Panc1 (cell line): ENCODE data around the gene IGFBP6. TPM values are rescaled to one million over a fixed set of nuclear protein-coding genes. Genes with fewer than 3 reads are reported as not detected.

ENCODE experiments used
- ATAC-seq: fragments of 200-7000 bp; cut with Tn5 transposase; 2 replicates; pipeline ENCODE4 v1.9.1; 2020; ENCODE audit warnings: mild to moderate bottlenecking, moderate library complexity
- BruUV-seq: library from RNA; stranded (reverse); fragments of 400-500 nt; replicated peaks from 2 replicates; lab custom pipeline; 2021; lab: Mats Ljungman, UMichigan
- CTCF ChIA-PET: fragments of 300-600 bp; sonication (Branson Sonifier 250); formaldehyde crosslinking; loops from one replicate; lab custom pipeline; 2022; ENCODE audit warnings: antibody characterized with exemption; lab: Charles Lee
- POLR2A ChIA-PET: fragments of 300-600 bp; sonication (Branson Sonifier 250); formaldehyde crosslinking; loops from one replicate; lab custom pipeline; 2022; ENCODE audit warnings: antibody characterized with exemption; lab: Charles Lee
- DNase-seq: peaks from one replicate; pipeline ENCODE4 v3.0.0-alpha.2; 2010; ENCODE audit warnings: low read depth, low spot score
- H3K27ac ChIP-seq: 2 replicates; pipeline ENCODE4 v1.5.1; 2011; ENCODE audit warnings: mild to moderate bottlenecking, low read length, inconsistent platforms
- H3K27me3 ChIP-seq: fragments of 200-500 bp; sonication (Bioruptor generic); 2 replicates; pipeline ENCODE4 v1.6.0; 2014; ENCODE audit warnings: low read length, inconsistent platforms; ENCODE audit not compliant: control insufficient read depth, insufficient read depth
- H3K36me3 ChIP-seq: fragments of 200-500 bp; sonication (Bioruptor generic); 2 replicates; pipeline ENCODE4 v1.5.1; 2014; ENCODE audit warnings: inconsistent platforms, mild to moderate bottlenecking, low read length, moderate library complexity; ENCODE audit not compliant: control insufficient read depth, insufficient read depth
- H3K4me1 ChIP-seq: 2 replicates; pipeline ENCODE4 v1.5.1; 2011; ENCODE audit warnings: inconsistent platforms, mild to moderate bottlenecking, low read length, moderate library complexity; ENCODE audit not compliant: control insufficient read depth, insufficient read depth
- H3K4me3 ChIP-seq, 2 experiments: 2 replicates each; pipeline ENCODE4 v1.5.1; 2011 to 2012; ENCODE audit warnings: low read depth in 2 of 2, low read length in 2 of 2, mild to moderate bottlenecking in 2 of 2, inconsistent platforms in 1 of 2, moderate library complexity in 1 of 2
- H3K9me3 ChIP-seq: fragments of 200-500 bp; sonication (Bioruptor generic); 2 replicates; pipeline ENCODE4 v1.5.1; 2014; ENCODE audit warnings: low read depth, mild to moderate bottlenecking, inconsistent platforms, low read length, moderate library complexity; ENCODE audit not compliant: control insufficient read depth, insufficient read depth
- CTCF ChIP-seq: fragments of 450-650 bp; IDR thresholded peaks from 2 replicates; pipeline ENCODE4 v1.5.1; 2017; ENCODE audit warnings: mild to moderate bottlenecking
- POLR2AphosphoS5 ChIP-seq: IDR thresholded peaks from 2 replicates; pipeline ENCODE4 v1.6.1; 2012; ENCODE audit warnings: mild to moderate bottlenecking, low read depth, low read length, moderate library complexity
- SIN3A ChIP-seq: IDR thresholded peaks from 2 replicates; pipeline ENCODE4 v1.6.1; 2012; ENCODE audit warnings: low read depth, mild to moderate bottlenecking, low read length, moderate library complexity, borderline replicate concordance; ENCODE audit not compliant: insufficient read depth
- TCF7L2 ChIP-seq: IDR thresholded peaks from 2 replicates; pipeline ENCODE4 v1.6.1; 2011; ENCODE audit warnings: mild to moderate bottlenecking, low read depth, low read length, inconsistent platforms
- in situ Hi-C: cut with HindIII; loops from 2 replicates; pipeline ENCODE4 v1.10.0; 2016; ENCODE audit warnings: low sequenced_read_pairs, low pct_unique_long_range_greater_than_20kb
- intact Hi-C: fragments of 100-400 bp; cut with micrococcal nuclease; formaldehyde crosslinking; loops from one replicate; pipeline ENCODE4 v1.10.0; 2022; ENCODE audit not compliant: unreplicated experiment
- total RNA-seq: library from RNA; stranded (reverse); gene quantifications from one replicate; pipeline ENCODE4 v1.2.1, GENCODE V29; 2021; ENCODE audit not compliant: unreplicated experiment
- TF ChIP-seq, protein P1 (sequence below), 2 experiments: IDR thresholded peaks; 2 replicates each; pipeline ENCODE4 v1.6.1; 2011 to 2012; ENCODE audit warnings: low read depth in 2 of 2, control low read depth in 1 of 2, low read length in 1 of 2, mild to moderate bottlenecking in 1 of 2, moderate library complexity in 1 of 2; ENCODE audit not compliant: insufficient read depth in 1 of 2

Gene IGFBP6
- total RNA-seq, 1 experiment from 2014 or later, result 4.7 TPM

- intact Hi-C loops, result no loop called here
- H3K27me3 ChIP-seq, result no peaks in the 10 kb centered on the region
- H3K4me1 ChIP-seq, result peaks cover 17% of the 10 kb centered on the region
- ChIA-PET POLR2A (interaction anchor here (0.6 kb wide), 1 partner anchor 20 kb away, joined by 9 read pairs; no protein-coding TSS in a partner anchor), CTCF (interaction anchor here (0.7 to 4.5 kb wide), 2 partner anchors 35 to 763 kb away, joined by 8 to 43 read pairs; no protein-coding TSS in a partner anchor)
- ATAC-seq, result no peak
- no peak overlapping the region for H3K4me3 ChIP-seq
- H3K36me3 ChIP-seq, result no peaks in the 10 kb centered on the region
- TF ChIP-seq SIN3A (no peak), POLR2AphosphoS5 (no peak), CTCF (no peak)
- no TSS peak for BruUV-seq
- in situ Hi-C loops, result no loop called here
- H3K9me3 ChIP-seq, result no peaks in the 10 kb centered on the region
- DNase-seq, result no peak
- no peak overlapping the region for H3K27ac ChIP-seq
These were observed 3.8 kb downstream of the IGFBP6 start for GRCh38 chr12:53101266-53101665.

GRCh38 chr12:53101931-53102781 lies 4.7 kb downstream of the IGFBP6 start:
- Histone ChIP-seq H3K4me3 (no peak overlapping the region), H3K9me3 (no peaks in the 10 kb centered on the region), H3K27me3 (no peaks in the 10 kb centered on the region), H3K27ac (no peak overlapping the region), H3K4me1 (peaks cover 15% of the 10 kb centered on the region), H3K36me3 (no peaks in the 10 kb centered on the region)
- DNase-seq (no peak), ATAC-seq (no peak)
- BruUV-seq, result no TSS peak
- in situ Hi-C loops, result no loop called here
- POLR2A ChIA-PET, result interaction anchor here (0.6 kb wide), 1 partner anchor 222 kb away, joined by 4 read pairs; no protein-coding TSS in a partner anchor
- CTCF ChIA-PET, result interaction anchor here (0.7 to 4.5 kb wide), 3 partner anchors 36 to 762 kb away, joined by 3 to 43 read pairs (median 8); no protein-coding TSS in a partner anchor
- intact Hi-C loops, result no loop called here
- TF ChIP-seq, protein P1, sequence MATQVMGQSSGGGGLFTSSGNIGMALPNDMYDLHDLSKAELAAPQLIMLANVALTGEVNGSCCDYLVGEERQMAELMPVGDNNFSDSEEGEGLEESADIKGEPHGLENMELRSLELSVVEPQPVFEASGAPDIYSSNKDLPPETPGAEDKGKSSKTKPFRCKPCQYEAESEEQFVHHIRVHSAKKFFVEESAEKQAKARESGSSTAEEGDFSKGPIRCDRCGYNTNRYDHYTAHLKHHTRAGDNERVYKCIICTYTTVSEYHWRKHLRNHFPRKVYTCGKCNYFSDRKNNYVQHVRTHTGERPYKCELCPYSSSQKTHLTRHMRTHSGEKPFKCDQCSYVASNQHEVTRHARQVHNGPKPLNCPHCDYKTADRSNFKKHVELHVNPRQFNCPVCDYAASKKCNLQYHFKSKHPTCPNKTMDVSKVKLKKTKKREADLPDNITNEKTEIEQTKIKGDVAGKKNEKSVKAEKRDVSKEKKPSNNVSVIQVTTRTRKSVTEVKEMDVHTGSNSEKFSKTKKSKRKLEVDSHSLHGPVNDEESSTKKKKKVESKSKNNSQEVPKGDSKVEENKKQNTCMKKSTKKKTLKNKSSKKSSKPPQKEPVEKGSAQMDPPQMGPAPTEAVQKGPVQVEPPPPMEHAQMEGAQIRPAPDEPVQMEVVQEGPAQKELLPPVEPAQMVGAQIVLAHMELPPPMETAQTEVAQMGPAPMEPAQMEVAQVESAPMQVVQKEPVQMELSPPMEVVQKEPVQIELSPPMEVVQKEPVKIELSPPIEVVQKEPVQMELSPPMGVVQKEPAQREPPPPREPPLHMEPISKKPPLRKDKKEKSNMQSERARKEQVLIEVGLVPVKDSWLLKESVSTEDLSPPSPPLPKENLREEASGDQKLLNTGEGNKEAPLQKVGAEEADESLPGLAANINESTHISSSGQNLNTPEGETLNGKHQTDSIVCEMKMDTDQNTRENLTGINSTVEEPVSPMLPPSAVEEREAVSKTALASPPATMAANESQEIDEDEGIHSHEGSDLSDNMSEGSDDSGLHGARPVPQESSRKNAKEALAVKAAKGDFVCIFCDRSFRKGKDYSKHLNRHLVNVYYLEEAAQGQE (IDR thresholded peaks at IDR 0.05; ENCODE audit: insufficient read depth in 1 of 2, low read depth in 2 of 2, low read length in 1 of 2), result no peak
- no peak for TF ChIP-seq POLR2AphosphoS5
- no peak for TF ChIP-seq CTCF
- no peak for TF ChIP-seq TCF7L2
- TF ChIP-seq SIN3A, result no peak
